SK-N-SH treated with all-trans-retinoic acid at 6 μM for 48 hours (cell line): ENCODE measurements around the gene HSD11B1.

Source experiments
- ATAC-seq: fragments of 200-7000 bp; cut with Tn5 transposase; 3 replicates; pipeline ENCODE4 v1.9.1; 2020; ENCODE audit warnings: mild to moderate bottlenecking, moderate library complexity
- ARNTL ChIP-seq: fragments of 450-650 bp; formaldehyde crosslinking; IDR thresholded peaks from 2 replicates; pipeline ENCODE4 v1.5.0; 2020; ENCODE audit warnings: low read depth, mild to moderate bottlenecking, moderate library complexity, borderline replicate concordance
- CREB5 ChIP-seq: fragments of 250-450 bp; sonication (Bioruptor Pico); IDR thresholded peaks from 2 replicates; pipeline ENCODE4 v1.5.1; 2020; ENCODE audit warnings: low read depth, mild to moderate bottlenecking, moderate library complexity
- CSDC2 ChIP-seq: fragments of 250-450 bp; sonication (Bioruptor Pico); IDR thresholded peaks from 2 replicates; pipeline ENCODE4 v1.5.0; 2020; ENCODE audit warnings: mild to moderate bottlenecking, moderate library complexity
- ESRRG ChIP-seq: fragments of 250-450 bp; sonication (Bioruptor Pico); IDR thresholded peaks from 2 replicates; pipeline ENCODE4 v1.6.1; 2021; ENCODE audit warnings: mild to moderate bottlenecking
- GLIS3 ChIP-seq: fragments of 250-450 bp; sonication (Bioruptor Pico); IDR thresholded peaks from 2 replicates; pipeline ENCODE4 v1.5.0; 2020; ENCODE audit warnings: mild to moderate bottlenecking, moderate library complexity
- ISL1 ChIP-seq: fragments of 250-450 bp; sonication (Bioruptor Pico); IDR thresholded peaks from 2 replicates; pipeline ENCODE4 v2.1.2; 2022; ENCODE audit warnings: mild to moderate bottlenecking, moderate library complexity
- PATZ1 ChIP-seq: fragments of 250-450 bp; sonication (Bioruptor Pico); IDR thresholded peaks from 2 replicates; pipeline ENCODE4 v1.8.0; 2020; ENCODE audit warnings: mild to moderate bottlenecking, moderate library complexity, borderline replicate concordance
- POU6F1 ChIP-seq: fragments of 250-450 bp; sonication (Bioruptor Pico); IDR thresholded peaks from 2 replicates; pipeline ENCODE4 v1.8.0; 2021; ENCODE audit warnings: low read depth, mild to moderate bottlenecking, moderate library complexity, borderline replicate concordance
- PPARA ChIP-seq: fragments of 250-450 bp; sonication (Bioruptor Pico); IDR thresholded peaks from 2 replicates; pipeline ENCODE4 v1.5.0; 2020; ENCODE audit warnings: mild to moderate bottlenecking, borderline replicate concordance
- RARB ChIP-seq: fragments of 250-450 bp; sonication (Bioruptor Pico); IDR thresholded peaks from 2 replicates; pipeline ENCODE4 v1.8.0; 2021; ENCODE audit warnings: mild to moderate bottlenecking, moderate library complexity
- SNAI2 ChIP-seq: fragments of 250-450 bp; sonication (Bioruptor Pico); IDR thresholded peaks from 2 replicates; pipeline ENCODE4 v1.5.0; 2020; ENCODE audit warnings: mild to moderate bottlenecking, moderate library complexity
- TCF4 ChIP-seq: fragments of 250-450 bp; sonication (Bioruptor Pico); IDR thresholded peaks from 2 replicates; pipeline ENCODE4 v1.8.0; 2021; ENCODE audit warnings: mild to moderate bottlenecking, moderate library complexity, borderline replicate concordance
- TOX ChIP-seq: fragments of 250-450 bp; sonication (Bioruptor Pico); IDR thresholded peaks from 2 replicates; pipeline ENCODE4 v1.8.0; 2021; ENCODE audit warnings: mild to moderate bottlenecking, moderate library complexity, borderline replicate concordance
- ZC3H10 ChIP-seq: fragments of 250-450 bp; sonication (Bioruptor Pico); IDR thresholded peaks from 2 replicates; pipeline ENCODE4 v1.5.1; 2021; ENCODE audit warnings: mild to moderate bottlenecking, moderate library complexity
- ZFP3 ChIP-seq: fragments of 250-450 bp; sonication (Bioruptor Pico); IDR thresholded peaks from 2 replicates; pipeline ENCODE4 v1.5.0; 2020; ENCODE audit warnings: mild to moderate bottlenecking, moderate library complexity
- ZFP30 ChIP-seq: fragments of 450-650 bp; formaldehyde crosslinking; IDR thresholded peaks from 2 replicates; pipeline ENCODE4 v1.5.0; 2022; ENCODE audit warnings: mild to moderate bottlenecking, moderate library complexity
- ZNF565 ChIP-seq: fragments of 450-650 bp; formaldehyde crosslinking; conservative IDR thresholded peaks from 2 replicates; pipeline ENCODE4 v1.5.0; 2020; ENCODE audit warnings: low read depth, mild to moderate bottlenecking, moderate library complexity
- ZNF70 ChIP-seq: fragments of 450-650 bp; formaldehyde crosslinking; IDR thresholded peaks from 2 replicates; pipeline ENCODE4 v1.5.0; 2020; ENCODE audit warnings: mild to moderate bottlenecking, moderate library complexity
- ZNF8 ChIP-seq: fragments of 450-650 bp; formaldehyde crosslinking; IDR thresholded peaks from 2 replicates; pipeline ENCODE4 v1.5.0; 2020; ENCODE audit warnings: mild to moderate bottlenecking, moderate library complexity
- TF ChIP-seq, protein P1 (sequence below): fragments of 250-450 bp; sonication (Bioruptor Pico); IDR thresholded peaks from 2 replicates; pipeline ENCODE4 v1.5.0; 2020; ENCODE audit warnings: mild to moderate bottlenecking, moderate library complexity

HSD11B1 gene

DNA sequence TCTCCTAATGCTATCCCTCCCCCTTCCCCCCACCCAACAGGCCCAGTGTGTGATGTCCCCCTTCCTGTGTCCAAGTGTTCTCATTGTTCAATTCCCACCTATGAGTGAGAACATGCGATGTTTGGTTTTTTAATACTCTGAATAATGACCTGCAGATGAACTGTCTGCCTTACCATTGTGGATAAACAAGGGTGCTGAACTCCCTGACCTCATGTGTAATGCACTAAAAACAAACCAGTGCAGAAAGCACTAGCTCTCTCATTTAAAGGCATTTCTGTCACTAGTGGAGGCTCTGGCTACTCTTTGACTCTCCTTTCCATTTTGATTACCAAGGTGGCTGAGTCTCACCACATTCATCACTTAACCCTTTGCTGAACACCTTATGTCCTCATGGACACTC lies 28.1 kb downstream of the HSD11B1 start:
- TF ChIP-seq ZNF565 (CRISPR knock-in tag), result no peak
- no peak for TF ChIP-seq ESRRG (CRISPR knock-in tag)
- TF ChIP-seq ZNF8, result no peak
- TF ChIP-seq, all 23 proteins: peak for 0
- no peak for ATAC-seq

DNA sequence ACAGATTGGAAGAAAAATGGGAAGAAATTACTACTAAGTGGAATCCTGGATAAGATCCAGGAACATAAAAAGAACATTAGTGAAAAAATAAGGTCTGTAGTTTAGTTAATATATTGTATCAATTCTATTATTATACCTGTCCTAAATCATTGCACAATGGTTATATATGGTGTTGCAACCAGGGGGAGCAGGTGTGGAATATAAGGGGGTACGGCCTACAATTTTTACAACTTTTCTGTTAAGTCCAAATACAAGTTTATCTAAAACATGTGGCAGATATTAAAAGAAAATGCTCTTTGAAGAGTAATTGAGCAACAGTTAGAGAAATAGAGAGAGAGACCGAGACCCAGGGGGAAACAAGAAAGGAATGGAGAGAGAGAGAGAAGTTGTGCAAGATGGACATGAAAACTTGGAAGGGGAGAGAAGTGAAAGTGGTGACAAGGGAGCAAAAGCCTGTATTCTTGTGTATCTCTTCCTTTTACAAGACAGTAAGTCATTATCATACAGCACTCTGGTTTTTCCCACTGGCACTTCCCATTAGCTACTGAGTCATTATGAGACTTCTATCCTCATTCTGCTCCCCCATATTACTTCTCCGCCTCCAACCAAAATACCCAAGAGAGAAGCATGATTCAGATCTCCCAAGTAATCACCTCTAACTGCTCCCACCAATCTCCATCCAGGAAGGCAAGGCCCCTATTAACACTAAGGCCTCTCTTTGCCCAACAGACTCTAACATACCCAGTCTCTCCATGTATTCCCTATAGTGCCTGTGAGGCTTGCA lies 29.0 kb downstream of the HSD11B1 start:
- no peak; the same call in 2 of the 3 replicates for ATAC-seq
- no peak for TF ChIP-seq CREB5 (CRISPR knock-in tag)
- TF ChIP-seq, protein P1, sequence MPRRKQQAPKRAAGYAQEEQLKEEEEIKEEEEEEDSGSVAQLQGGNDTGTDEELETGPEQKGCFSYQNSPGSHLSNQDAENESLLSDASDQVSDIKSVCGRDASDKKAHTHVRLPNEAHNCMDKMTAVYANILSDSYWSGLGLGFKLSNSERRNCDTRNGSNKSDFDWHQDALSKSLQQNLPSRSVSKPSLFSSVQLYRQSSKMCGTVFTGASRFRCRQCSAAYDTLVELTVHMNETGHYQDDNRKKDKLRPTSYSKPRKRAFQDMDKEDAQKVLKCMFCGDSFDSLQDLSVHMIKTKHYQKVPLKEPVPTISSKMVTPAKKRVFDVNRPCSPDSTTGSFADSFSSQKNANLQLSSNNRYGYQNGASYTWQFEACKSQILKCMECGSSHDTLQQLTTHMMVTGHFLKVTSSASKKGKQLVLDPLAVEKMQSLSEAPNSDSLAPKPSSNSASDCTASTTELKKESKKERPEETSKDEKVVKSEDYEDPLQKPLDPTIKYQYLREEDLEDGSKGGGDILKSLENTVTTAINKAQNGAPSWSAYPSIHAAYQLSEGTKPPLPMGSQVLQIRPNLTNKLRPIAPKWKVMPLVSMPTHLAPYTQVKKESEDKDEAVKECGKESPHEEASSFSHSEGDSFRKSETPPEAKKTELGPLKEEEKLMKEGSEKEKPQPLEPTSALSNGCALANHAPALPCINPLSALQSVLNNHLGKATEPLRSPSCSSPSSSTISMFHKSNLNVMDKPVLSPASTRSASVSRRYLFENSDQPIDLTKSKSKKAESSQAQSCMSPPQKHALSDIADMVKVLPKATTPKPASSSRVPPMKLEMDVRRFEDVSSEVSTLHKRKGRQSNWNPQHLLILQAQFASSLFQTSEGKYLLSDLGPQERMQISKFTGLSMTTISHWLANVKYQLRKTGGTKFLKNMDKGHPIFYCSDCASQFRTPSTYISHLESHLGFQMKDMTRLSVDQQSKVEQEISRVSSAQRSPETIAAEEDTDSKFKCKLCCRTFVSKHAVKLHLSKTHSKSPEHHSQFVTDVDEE (CRISPR knock-in tag), result no peak
- TF ChIP-seq TCF4 (CRISPR knock-in tag), result no peak
- no peak for TF ChIP-seq RARB (CRISPR knock-in tag)
- no peak for TF ChIP-seq ZC3H10
- no peak for TF ChIP-seq ZNF565 (CRISPR knock-in tag)
- TF ChIP-seq ZFP3 (CRISPR knock-in tag), result no peak
- no peak for TF ChIP-seq ZNF70 (CRISPR knock-in tag)
- no peak for TF ChIP-seq ISL1 (CRISPR knock-in tag)
- no peak for TF ChIP-seq ESRRG (CRISPR knock-in tag)
- no peak for TF ChIP-seq ZFP30 (CRISPR knock-in tag)
- TF ChIP-seq PATZ1, result no peak
- TF ChIP-seq POU6F1 (CRISPR knock-in tag), result no peak
- TF ChIP-seq SNAI2, result no peak
- no peak for TF ChIP-seq PPARA (CRISPR knock-in tag)
- no peak for TF ChIP-seq ARNTL (CRISPR knock-in tag)
- no peak; the same call in 1 of the 2 replicates for TF ChIP-seq TOX (CRISPR knock-in tag)
- TF ChIP-seq ZNF8, result no peak
- TF ChIP-seq, all 23 proteins: peak for 0

GRCh38 chr1:209736490-209737117 lies 32.0 kb downstream of the HSD11B1 start:
- no peak for ATAC-seq
- TF ChIP-seq POU6F1 (CRISPR knock-in tag), result no peak
- TF ChIP-seq PATZ1, result no peak
- no peak for TF ChIP-seq PPARA (CRISPR knock-in tag)
- TF ChIP-seq GLIS3 (CRISPR knock-in tag), result no peak
- TF ChIP-seq, protein P1 (CRISPR knock-in tag), result no peak
- no peak for TF ChIP-seq CREB5 (CRISPR knock-in tag)
- no peak for TF ChIP-seq CSDC2 (CRISPR knock-in tag)
- no peak for TF ChIP-seq ZFP3 (CRISPR knock-in tag)
- TF ChIP-seq ZC3H10, result no peak
- TF ChIP-seq ESRRG (CRISPR knock-in tag), result no peak
